Stomach (tissue), 9 donors: ENCODE measurements around the gene FOXJ2. TPM values are rescaled to one million over a fixed set of nuclear protein-coding genes. Genes with fewer than 3 reads are reported as not detected.
A peak's percentile ranks its signal among the peaks of the same experiment; 100 is the strongest.

ENCODE experiments used
- DNase-seq, 2 donors: peaks; one replicate each; pipeline versions ENCODE4 v3.0.0 to v3.0.0-alpha.2; 2013 to 2019
- H3K27ac ChIP-seq, 5 donors: fragments of 200-600 bp in 4 of 5; sonication (generic) in 4 of 5; one replicate each; pipeline ENCODE4 v1.5.1; 2013 to 2019; ENCODE audit warnings: mild to moderate bottlenecking in 1 of 5, moderate library complexity in 1 of 5
- H3K27me3 ChIP-seq, 3 donors: fragments of 200-600 bp; sonication (generic); one replicate each; pipeline ENCODE4 v1.5.1; 2017 to 2019; ENCODE audit warnings: mixed run types in 1 of 3
- H3K36me3 ChIP-seq, 4 donors: fragments of 200-600 bp; sonication (generic); 1 replicate in 3 of 4; 2 replicates in 1 of 4; pipeline ENCODE4 v1.5.1; 2016 to 2019
- H3K4me1 ChIP-seq, 4 donors: fragments of 200-600 bp; sonication (generic); one replicate each; pipeline ENCODE4 v1.5.1; 2016 to 2019
- H3K4me3 ChIP-seq, 4 donors: fragments of 200-600 bp; sonication (generic) in 3 of 4; one replicate each; pipeline ENCODE4 v1.5.1; 2016 to 2019; ENCODE audit warnings: mild to moderate bottlenecking in 1 of 4
- H3K9me3 ChIP-seq, 4 donors: fragments of 200-600 bp; sonication (generic); one replicate each; pipeline ENCODE4 v1.5.1; 2016 to 2019
- EP300 ChIP-seq: sonication (generic); formaldehyde crosslinking; IDR thresholded peaks from one replicate; pipeline ENCODE4 v1.6.1; 2017; ENCODE audit warnings: antibody characterized with exemption
- POLR2A ChIP-seq, 4 donors: fragments of 450-650 bp; IDR thresholded peaks; one replicate each; pipeline ENCODE4 v1.6.1; 2016; ENCODE audit warnings: antibody characterized with exemption in 4 of 4, control low read depth in 2 of 4, mild to moderate bottlenecking in 1 of 4, moderate library complexity in 1 of 4
- POLR2AphosphoS5 ChIP-seq, 3 donors: sonication (generic); formaldehyde crosslinking; IDR thresholded peaks; one replicate each; pipeline ENCODE4 v1.6.1; 2016; ENCODE audit warnings: antibody characterized with exemption in 3 of 3
- WGBS, 5 donors: extraction: QIAGEN DNeasy Blood & Tissue Kit in 3 of 5; methylation state at CpG; one replicate each; pipeline versions ENCODE4 v1.1.5 to v1.1.7; 2013 to 2018; 5-methylcytosine and 5-hydroxymethylcytosine counted together
- intact Hi-C: fragments of 100-400 bp; cut with DNase I; formaldehyde crosslinking; loops from one replicate; pipeline ENCODE4 v1.15.1; 2023; ENCODE audit warnings: low total_unique reads
- polyA plus RNA-seq, 3 donors: library from polyadenylated mRNA; stranded (reverse); fragments of 200-250 nt; gene quantifications; one replicate each; pipeline ENCODE4 v1.2.3, GENCODE V29; 2013
- total RNA-seq, 5 donors: library from RNA; depleted of rRNA; stranded (reverse); fragments of >200 nt; gene quantifications; one replicate each; pipeline versions ENCODE4 v1.1.0 to v1.2.3, GENCODE V29; 2014 to 2016
- TF ChIP-seq, protein P1 (sequence below), 7 experiments: fragments of 450-650 bp in 4 of 7; fragments of 200-600 bp in 3 of 7; sonication (generic) in 3 of 7; IDR thresholded peaks; one replicate each; pipeline ENCODE4 v1.5.1; 2016 to 2019; ENCODE audit warnings: antibody characterized with exemption in 7 of 7, control low read depth in 2 of 7, mild to moderate bottlenecking in 1 of 7
- donor health status: healthy with polysubstance abuse.
- donor health status: Bipolar disorder and iron deficiency.
- donor health status: healthy.

FOXJ2 gene
- total and polyA plus RNA-seq, 8 donors: 4.5 to 25.2 (median 14.6) TPM

DNA sequence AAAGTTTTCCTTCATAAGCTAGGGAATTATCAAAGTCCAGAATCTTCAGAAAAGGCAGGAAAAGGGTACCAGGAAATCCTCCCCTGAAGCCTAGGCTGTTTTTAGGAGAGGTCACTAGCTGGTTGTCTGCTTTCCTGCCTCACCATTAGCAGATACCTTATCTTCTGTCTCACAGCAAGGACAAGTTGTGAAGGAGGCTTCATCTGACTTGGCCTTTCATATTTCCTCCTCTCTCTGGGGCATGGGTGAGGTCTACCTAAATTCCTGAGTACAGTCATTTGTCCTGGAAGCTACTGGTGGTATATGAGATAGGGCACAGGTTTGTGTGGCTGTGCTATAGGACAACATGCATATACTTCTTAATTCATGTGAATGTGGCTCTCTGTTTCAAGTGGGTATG is 2.3 kb downstream of the FOXJ2 start:
- Histone ChIP-seq H3K36me3 (peaks cover 0 to 5% (median 3%) of the 10 kb centered on the region in 4 donors), H3K4me3 (peak overlapping the region; percentile 70 to 95 (median 78)), H3K27ac (peak overlapping the region; percentile 11 to 98 (median 97)), H3K27me3 (no peaks in the 10 kb centered on the region), H3K4me1 (peaks cover 63 to 75% (median 72%) of the 10 kb centered on the region in 4 donors), H3K9me3 (no peaks in the 10 kb centered on the region)
- intact Hi-C loops: no loop called here
- TF ChIP-seq POLR2AphosphoS5 (IDR thresholded peaks at IDR 0.05) (no peak), POLR2A (IDR thresholded peaks at IDR 0.05) (no peak), EP300 (no peak)
- TF ChIP-seq, protein P1, sequence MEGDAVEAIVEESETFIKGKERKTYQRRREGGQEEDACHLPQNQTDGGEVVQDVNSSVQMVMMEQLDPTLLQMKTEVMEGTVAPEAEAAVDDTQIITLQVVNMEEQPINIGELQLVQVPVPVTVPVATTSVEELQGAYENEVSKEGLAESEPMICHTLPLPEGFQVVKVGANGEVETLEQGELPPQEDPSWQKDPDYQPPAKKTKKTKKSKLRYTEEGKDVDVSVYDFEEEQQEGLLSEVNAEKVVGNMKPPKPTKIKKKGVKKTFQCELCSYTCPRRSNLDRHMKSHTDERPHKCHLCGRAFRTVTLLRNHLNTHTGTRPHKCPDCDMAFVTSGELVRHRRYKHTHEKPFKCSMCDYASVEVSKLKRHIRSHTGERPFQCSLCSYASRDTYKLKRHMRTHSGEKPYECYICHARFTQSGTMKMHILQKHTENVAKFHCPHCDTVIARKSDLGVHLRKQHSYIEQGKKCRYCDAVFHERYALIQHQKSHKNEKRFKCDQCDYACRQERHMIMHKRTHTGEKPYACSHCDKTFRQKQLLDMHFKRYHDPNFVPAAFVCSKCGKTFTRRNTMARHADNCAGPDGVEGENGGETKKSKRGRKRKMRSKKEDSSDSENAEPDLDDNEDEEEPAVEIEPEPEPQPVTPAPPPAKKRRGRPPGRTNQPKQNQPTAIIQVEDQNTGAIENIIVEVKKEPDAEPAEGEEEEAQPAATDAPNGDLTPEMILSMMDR (IDR thresholded peaks at IDR 0.05): no peak
- DNase-seq: no peak

DNA sequence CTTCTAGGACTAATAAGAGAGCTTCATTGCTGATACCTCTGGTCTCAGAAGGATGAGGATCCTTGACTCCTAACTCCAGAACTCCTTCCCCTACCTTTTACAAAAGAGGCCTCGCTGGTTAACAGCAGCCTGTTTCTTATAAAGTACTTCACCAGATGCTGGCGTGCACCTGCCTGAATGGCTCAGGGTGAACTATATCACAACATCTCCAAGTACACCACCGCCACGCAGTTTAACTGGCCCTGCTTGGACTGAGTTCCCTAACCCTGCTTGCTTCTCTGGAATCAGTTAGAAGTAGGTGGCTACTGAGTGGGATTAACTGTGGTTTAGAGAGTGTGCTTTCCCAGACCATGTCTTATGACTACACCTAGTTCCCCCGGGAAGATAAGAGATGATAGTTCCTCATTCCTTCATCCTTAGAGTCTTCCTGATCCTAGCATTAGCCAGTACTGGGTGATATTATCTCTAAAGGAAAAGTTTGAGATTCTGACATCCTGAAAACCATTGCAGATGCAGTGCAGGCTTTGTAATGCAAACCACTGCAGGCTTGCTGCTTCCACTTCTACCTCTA is 3.0 kb downstream of the FOXJ2 start:
- Histone ChIP-seq H3K27me3 (no peaks in the 10 kb centered on the region), H3K27ac (peak overlapping the region; percentile 11 to 98 (median 97)), H3K9me3 (no peaks in the 10 kb centered on the region), H3K4me3 (peak overlapping the region in 3 of 4 donors; percentile 70 to 95 (median 75)), H3K4me1 (peaks cover 63 to 75% (median 72%) of the 10 kb centered on the region in 4 donors), H3K36me3 (peaks cover 7 to 12% (median 10%) of the 10 kb centered on the region in 4 donors)
- intact Hi-C loops: no loop called here
- DNase-seq: no peak
- WGBS, 5 donors: 27 to 55% (median 48%) methylated on average over 5 of the region's 5 CpGs
- no peak for TF ChIP-seq POLR2A (IDR thresholded peaks at IDR 0.05)
- TF ChIP-seq, protein P1 (IDR thresholded peaks at IDR 0.05): no peak
- no peak for TF ChIP-seq EP300
- no peak for TF ChIP-seq POLR2AphosphoS5 (IDR thresholded peaks at IDR 0.05)

DNA sequence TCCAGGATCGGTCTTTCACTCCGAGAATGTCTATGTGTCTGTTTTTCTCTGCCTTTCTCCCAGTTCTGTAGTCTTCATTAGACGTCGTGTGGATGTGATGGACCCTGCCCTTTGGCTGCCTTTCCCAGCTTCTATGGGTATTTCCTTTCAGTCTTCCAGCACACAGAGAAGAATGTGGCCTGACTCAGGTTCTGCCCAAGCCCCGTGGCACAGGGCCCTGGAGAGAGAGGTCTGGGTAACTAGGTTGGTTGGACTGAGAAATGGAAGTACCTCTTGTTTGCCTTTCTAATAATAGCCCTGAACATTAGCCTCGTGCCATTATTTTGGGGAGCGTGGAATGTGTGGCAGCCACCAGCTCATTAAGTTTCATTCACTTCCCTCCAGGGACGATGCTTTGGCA is 3.8 kb downstream of the FOXJ2 start:
- TF ChIP-seq EP300 (no peak), POLR2A (IDR thresholded peaks at IDR 0.05) (no peak), POLR2AphosphoS5 (IDR thresholded peaks at IDR 0.05) (no peak)
- TF ChIP-seq, protein P1 (IDR thresholded peaks at IDR 0.05): no peak
- Histone ChIP-seq H3K27ac (peak overlapping the region; percentile 34 to 98 (median 97)), H3K4me1 (peaks cover 63 to 75% (median 70%) of the 10 kb centered on the region in 4 donors), H3K27me3 (no peaks in the 10 kb centered on the region), H3K4me3 (peak overlapping the region in 1 of 4 donors; percentile 70), H3K9me3 (no peaks in the 10 kb centered on the region), H3K36me3 (peaks cover 15 to 20% (median 18%) of the 10 kb centered on the region in 4 donors)
- intact Hi-C loops: no loop called here
- peak in 1 of 2 donors; percentile 79 for DNase-seq
- WGBS, 5 donors: 45 to 59% (median 50%) methylated on average over 8 of the region's 8 CpGs

DNA sequence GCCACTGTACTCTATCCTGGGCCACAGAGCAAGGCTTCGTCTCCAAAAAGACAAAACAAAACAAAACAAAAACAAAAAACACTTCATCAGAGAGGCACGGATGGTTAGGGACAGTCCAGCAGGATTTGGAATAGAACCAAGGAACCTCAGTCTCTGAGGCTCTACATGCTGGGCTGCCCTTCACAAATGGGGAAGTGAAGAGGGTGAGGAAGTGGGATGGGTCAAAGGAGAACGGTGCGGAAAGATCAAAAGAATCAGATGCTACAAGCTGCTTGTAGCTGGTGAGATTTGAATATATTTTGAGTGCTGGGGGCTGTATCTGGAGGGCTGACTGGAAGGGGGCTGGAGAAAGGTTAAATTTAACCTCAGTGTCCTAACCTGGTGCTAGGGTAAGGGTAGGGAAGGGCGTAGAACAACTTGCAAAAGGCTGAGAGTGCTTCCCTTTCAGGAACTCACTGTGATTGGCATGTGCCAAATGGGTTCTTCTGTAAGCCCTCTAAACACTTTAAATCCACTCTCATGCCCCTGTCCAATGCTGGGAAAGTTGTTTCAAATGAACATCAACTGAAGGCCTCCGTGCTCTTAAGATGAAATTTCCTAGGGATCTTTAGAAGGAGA is 4.6 kb downstream of the FOXJ2 start:
- H3K27me3 ChIP-seq: no peaks in the 10 kb centered on the region
- H3K27ac ChIP-seq: peak overlapping the region in 4 of 5 donors; percentile 34 to 98 (median 96)
- no peaks in the 10 kb centered on the region for H3K9me3 ChIP-seq
- TF ChIP-seq POLR2A (IDR thresholded peaks at IDR 0.05): no peak
- no peak for TF ChIP-seq EP300
- TF ChIP-seq, protein P1 (IDR thresholded peaks at IDR 0.05): no peak
- TF ChIP-seq POLR2AphosphoS5 (IDR thresholded peaks at IDR 0.05): no peak
- peaks cover 63 to 66% (median 64%) of the 10 kb centered on the region in 4 donors for H3K4me1 ChIP-seq
- intact Hi-C loops: no loop called here
- WGBS, 5 donors: 25 to 67% (median 53%) methylated on average over 6 of the region's 6 CpGs
- DNase-seq: peak in 1 of 2 donors; percentile 31
- no peak overlapping the region for H3K4me3 ChIP-seq
- peaks cover 21 to 28% (median 26%) of the 10 kb centered on the region in 4 donors for H3K36me3 ChIP-seq
